GM12891 (cell line): ENCODE data around the gene DOCK7.

Experiments used
- DNase-seq: peaks from one replicate; pipeline ENCODE4 v3.0.0; 2011; ENCODE audit warnings: low spot score; ENCODE audit not compliant: insufficient read length
- FAIRE-seq: peaks from 2 replicates; lab custom pipeline; 2011; peaks lifted over from hg19 to GRCh38; lab: Jason Lieb, UNC
- PAX5 ChIP-seq: IDR thresholded peaks from 2 replicates; pipeline ENCODE4 v1.6.1; 2011; ENCODE audit warnings: low read length, moderate library complexity, mild to moderate bottlenecking; ENCODE audit not compliant: insufficient read depth, severe bottlenecking
- POLR2A ChIP-seq: IDR thresholded peaks from 2 replicates; pipeline ENCODE4 v1.6.1; 2011; ENCODE audit warnings: low read depth, low read length, control low read depth
- POLR2AphosphoS5 ChIP-seq: IDR thresholded peaks from 2 replicates; pipeline ENCODE4 v1.6.1; 2011; ENCODE audit warnings: low read depth, low read length, control low read depth
- POU2F2 ChIP-seq: IDR thresholded peaks from 2 replicates; pipeline ENCODE4 v1.6.1; 2011; ENCODE audit warnings: low read depth, mild to moderate bottlenecking, control low read depth, low read length, moderate library complexity
- SPI1 ChIP-seq: IDR thresholded peaks from 2 replicates; pipeline ENCODE4 v1.6.1; 2011; ENCODE audit warnings: low read depth, low read length, control low read depth
- TAF1 ChIP-seq: IDR thresholded peaks from 2 replicates; pipeline ENCODE4 v1.6.1; 2011; ENCODE audit warnings: low read depth, low read length, control low read depth

Gene DOCK7

GRCh38 chr1:62484824-62485468, 203.2 kb downstream of the DOCK7 start:
- DNase-seq = no peak

GRCh38 chr1:62481681-62482080, 206.5 kb downstream of the DOCK7 start:
- no peak for DNase-seq
- no peak for FAIRE-seq
- TF ChIP-seq POU2F2 = no peak

More at GRCh38 chr1:62484824-62485468, 203.2 kb downstream of the DOCK7 start:
- TF ChIP-seq POLR2AphosphoS5 = no peak
- TF ChIP-seq SPI1 = peak; percentile 13; the same call in 1 of the 2 replicates
- FAIRE-seq = peak; percentile 20

- TF ChIP-seq POU2F2 = no peak
- TF ChIP-seq POLR2AphosphoS5 = no peak
- TF ChIP-seq SPI1 = no peak
- no peak for TF ChIP-seq TAF1
- TF ChIP-seq PAX5 = no peak
- TF ChIP-seq POLR2A = no peak
- DNase-seq = no peak
- no peak for FAIRE-seq
Observed at GRCh38 chr1:62476525-62477219, 211.5 kb downstream of the DOCK7 start.

- TF ChIP-seq POLR2A = no peak
- no peak for TF ChIP-seq PAX5
- TF ChIP-seq TAF1 = no peak
- TF ChIP-seq SPI1 = no peak
- no peak for TF ChIP-seq POU2F2
- no peak for TF ChIP-seq POLR2AphosphoS5
- DNase-seq = no peak
Observed at GRCh38 chr1:62467092-62467491, 221.1 kb downstream of the DOCK7 start.

GRCh38 chr1:62462370-62462769, 225.8 kb downstream of the DOCK7 start:
- no peak for FAIRE-seq
- TF ChIP-seq POLR2AphosphoS5 (no peak), SPI1 (no peak), POU2F2 (no peak), POLR2A (no peak), TAF1 (no peak), PAX5 (no peak)
- no peak for DNase-seq

More at GRCh38 chr1:62467092-62467491, 221.1 kb downstream of the DOCK7 start:
- no peak for FAIRE-seq

GRCh38 chr1:62457955-62458354, 230.2 kb downstream of the DOCK7 start:
- DNase-seq = no peak
- no peak for TF ChIP-seq POU2F2
- no peak for FAIRE-seq

GRCh38 chr1:62452951-62453350, 235.2 kb downstream of the DOCK7 start:
- DNase-seq (no peak), FAIRE-seq (no peak)
- TF ChIP-seq SPI1 (no peak), POLR2AphosphoS5 (no peak), POU2F2 (no peak), TAF1 (no peak), PAX5 (no peak), POLR2A (no peak)

- DNase-seq = no peak
- no peak for FAIRE-seq
- TF ChIP-seq TAF1 (no peak), POU2F2 (no peak), SPI1 (no peak), POLR2A (no peak), POLR2AphosphoS5 (no peak)
Observed at GRCh38 chr1:62450301-62450700, 237.9 kb downstream of the DOCK7 start.

GRCh38 chr1:62448221-62448933, 239.8 kb downstream of the DOCK7 start:
- no peak for FAIRE-seq
- DNase-seq = no peak
- TF ChIP-seq TAF1 (no peak), PAX5 (no peak), POLR2A (no peak), SPI1 (no peak), POLR2AphosphoS5 (no peak), POU2F2 (no peak)

GRCh38 chr1:62444701-62445100, 243.5 kb downstream of the DOCK7 start:
- TF ChIP-seq SPI1 (no peak), POLR2A (no peak), TAF1 (no peak), PAX5 (no peak), POLR2AphosphoS5 (no peak), POU2F2 (no peak)
- FAIRE-seq (no peak), DNase-seq (no peak)
